H1 (cell line): ENCODE data around the gene WNT11. TPM values are rescaled to one million over a fixed set of nuclear protein-coding genes. Genes with fewer than 3 reads are reported as not detected.

Source experiments
- CEBPB ChIP-seq: IDR thresholded peaks from 2 replicates; pipeline ENCODE4 v1.6.1; 2012; ENCODE audit warnings: low read depth, low read length
- JUN ChIP-seq: IDR thresholded peaks from 2 replicates; pipeline ENCODE4 v1.6.1; 2011; ENCODE audit warnings: low read depth, mild to moderate bottlenecking, improper control_type of control experiment, low read length
- KDM5A ChIP-seq: fragments of 200-600 bp; IDR thresholded peaks from 2 replicates; pipeline ENCODE4 v1.7.1; 2012; ENCODE audit warnings: mild to moderate bottlenecking, low read length, inconsistent platforms, mixed read lengths
- NRF1 ChIP-seq: IDR thresholded peaks from 2 replicates; pipeline ENCODE4 v1.6.1; 2011; ENCODE audit warnings: mild to moderate bottlenecking, low read depth, low read length, improper control_type of control experiment
- SIN3A ChIP-seq, 2 experiments: IDR thresholded peaks in 1 of 2; conservative IDR thresholded peaks in 1 of 2; 2 replicates each; pipeline ENCODE4 v1.6.1; 2011 to 2012; ENCODE audit warnings: low read length in 2 of 2, improper control_type of control experiment in 1 of 2, low read depth in 1 of 2, mild to moderate bottlenecking in 1 of 2
- TBP ChIP-seq: IDR thresholded peaks from 2 replicates; pipeline ENCODE4 v1.6.1; 2011; ENCODE audit warnings: low read depth, low read length, improper control_type of control experiment
- ZNF274 ChIP-seq: IDR thresholded peaks from 2 replicates; pipeline ENCODE4 v1.7.0; 2012; ENCODE audit warnings: low read length, borderline replicate concordance; ENCODE audit errors: extremely low read depth
- polyA plus RNA-seq, 7 experiments: library from polyadenylated mRNA; depleted of rRNA in 3 of 7; stranded (reverse) in 5 of 7; unstranded in 2 of 7; fragments of >200 nt in 5 of 7; fragments of 200-250 nt in 2 of 7; gene quantifications; 1 replicate in 5 of 7; 2 replicates in 1 of 7; 4 replicates in 1 of 7; pipeline versions ENCODE4 v1.2.1 to v1.2.3, GENCODE V29; 2011 to 2013; ENCODE audit warnings: missing spikeins in 2 of 7, mixed read lengths in 2 of 7
- total RNA-seq: library from RNA; stranded (reverse); fragmentation: NEBNext Ultra II Directional; extraction: Animal tissue kit (Norgen Biotek cat#: 25700); gene quantifications from 2 replicates; pipeline ENCODE4 v1.2.1, GENCODE V29; 2021
- TF ChIP-seq, protein P1 (sequence below), 3 experiments: IDR thresholded peaks; 1 replicate in 2 of 3; 2 replicates in 1 of 3; pipeline versions ENCODE4 v1.5.1 to v1.6.1; 2011; ENCODE audit warnings: low read length in 3 of 3, mild to moderate bottlenecking in 3 of 3, inconsistent platforms in 2 of 3, low read depth in 1 of 3, moderate library complexity in 1 of 3; ENCODE audit not compliant: insufficient read depth in 1 of 3; ENCODE audit errors: control extremely low read depth in 1 of 3
- TF ChIP-seq, protein P2 (sequence below): IDR thresholded peaks from 2 replicates; pipeline ENCODE4 v1.6.1; 2012; ENCODE audit warnings: inconsistent platforms

WNT11 gene
- total and polyA plus RNA-seq, 2 of the 8 experiments (the other 6 are each of a cell fraction or from before 2014, with no cell fraction given) = 0.11 to 0.45 TPM

DNA sequence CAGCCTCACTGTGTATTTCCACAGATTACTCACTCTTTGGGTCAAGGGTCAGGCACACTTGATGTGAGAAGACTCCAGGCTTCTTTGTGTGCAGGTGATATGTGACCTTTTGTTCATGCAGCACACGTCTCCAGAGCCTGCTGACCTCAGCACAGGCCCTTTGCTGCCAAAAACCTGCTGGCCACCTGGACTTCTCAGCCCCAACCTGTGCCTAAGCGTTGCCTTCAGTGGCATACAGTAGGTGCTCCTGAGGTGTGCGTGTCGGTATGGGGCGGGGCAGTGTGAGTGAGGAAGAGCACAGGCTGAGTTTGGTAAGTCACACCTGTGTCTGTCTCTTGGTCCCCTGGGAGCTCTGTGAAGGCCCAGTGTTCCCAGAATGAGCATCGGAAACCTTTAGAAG is 58.1 kb downstream of the WNT11 start (continued):
- TF ChIP-seq, protein P1, sequence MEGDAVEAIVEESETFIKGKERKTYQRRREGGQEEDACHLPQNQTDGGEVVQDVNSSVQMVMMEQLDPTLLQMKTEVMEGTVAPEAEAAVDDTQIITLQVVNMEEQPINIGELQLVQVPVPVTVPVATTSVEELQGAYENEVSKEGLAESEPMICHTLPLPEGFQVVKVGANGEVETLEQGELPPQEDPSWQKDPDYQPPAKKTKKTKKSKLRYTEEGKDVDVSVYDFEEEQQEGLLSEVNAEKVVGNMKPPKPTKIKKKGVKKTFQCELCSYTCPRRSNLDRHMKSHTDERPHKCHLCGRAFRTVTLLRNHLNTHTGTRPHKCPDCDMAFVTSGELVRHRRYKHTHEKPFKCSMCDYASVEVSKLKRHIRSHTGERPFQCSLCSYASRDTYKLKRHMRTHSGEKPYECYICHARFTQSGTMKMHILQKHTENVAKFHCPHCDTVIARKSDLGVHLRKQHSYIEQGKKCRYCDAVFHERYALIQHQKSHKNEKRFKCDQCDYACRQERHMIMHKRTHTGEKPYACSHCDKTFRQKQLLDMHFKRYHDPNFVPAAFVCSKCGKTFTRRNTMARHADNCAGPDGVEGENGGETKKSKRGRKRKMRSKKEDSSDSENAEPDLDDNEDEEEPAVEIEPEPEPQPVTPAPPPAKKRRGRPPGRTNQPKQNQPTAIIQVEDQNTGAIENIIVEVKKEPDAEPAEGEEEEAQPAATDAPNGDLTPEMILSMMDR (IDR thresholded peaks at IDR 0.05; ENCODE audit: control extremely low read depth in 1 of 3, insufficient read depth in 1 of 3, low read depth in 1 of 3, low read length in 3 of 3) = no peak
- TF ChIP-seq CEBPB = no peak
- no peak for TF ChIP-seq KDM5A
- TF ChIP-seq, protein P2, sequence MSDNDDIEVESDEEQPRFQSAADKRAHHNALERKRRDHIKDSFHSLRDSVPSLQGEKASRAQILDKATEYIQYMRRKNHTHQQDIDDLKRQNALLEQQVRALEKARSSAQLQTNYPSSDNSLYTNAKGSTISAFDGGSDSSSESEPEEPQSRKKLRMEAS = no peak
- TF ChIP-seq ZNF274 = no peak
- TF ChIP-seq SIN3A (conservative IDR thresholded peaks at IDR 0.05 in 1 of 2, IDR thresholded peaks at IDR 0.05 in 1 of 2; ENCODE audit: low read depth in 1 of 2, low read length in 2 of 2) = no peak
- no peak for TF ChIP-seq NRF1
- no peak for TF ChIP-seq JUN
- no peak for TF ChIP-seq TBP
